GM11168 (cell line): Measurements from ENCODE around the gene ZNF655.
"Not testable (repeated sequence)": the region's sequence is repeated elsewhere in the genome, so short reads cannot be mapped to it uniquely, and the experiment has no call there.

Experiments used
- in situ Hi-C: fragments of 300-500 bp; cut with MboI; formaldehyde crosslinking; loops from one replicate; pipeline ENCODE4 v1.12.0; 2022; ENCODE audit warnings: low sequenced_read_pairs; ENCODE audit not compliant: unreplicated experiment

The ZNF655 gene

GRCh38 chr7:99559175-99559915, 903 bp downstream of the ZNF655 start:
- in situ Hi-C loops: no loop called here

- in situ Hi-C loops: no loop called here
Observed at GRCh38 chr7:99560834-99561736, 2.6 kb downstream of the ZNF655 start.

- in situ Hi-C loops: no loop called here
Observed at GRCh38 chr7:99561737-99562051, 3.3 kb downstream of the ZNF655 start.

GRCh38 chr7:99562114-99562784, 3.8 kb downstream of the ZNF655 start:
- in situ Hi-C loops: no loop called here

GRCh38 chr7:99562832-99563231, 4.4 kb downstream of the ZNF655 start:
- in situ Hi-C loops: no loop called here

GRCh38 chr7:99563650-99564049, 5.2 kb downstream of the ZNF655 start:
- in situ Hi-C loops: no loop called here

- in situ Hi-C loops: not testable (repeated sequence)
Observed at GRCh38 chr7:99568770-99569169, 10.3 kb downstream of the ZNF655 start.

GRCh38 chr7:99571768-99572167, 13.3 kb downstream of the ZNF655 start:
- in situ Hi-C loops: no loop called here

GRCh38 chr7:99573257-99573656, 14.8 kb downstream of the ZNF655 start:
- in situ Hi-C loops: no loop called here

GRCh38 chr7:99576251-99576650, 17.8 kb downstream of the ZNF655 start:
- in situ Hi-C loops: no loop called here

GRCh38 chr7:99579281-99579955, 21.0 kb downstream of the ZNF655 start:
- in situ Hi-C loops: no loop called here

- in situ Hi-C loops: no loop called here
Observed at GRCh38 chr7:99579956-99580777, 21.7 kb downstream of the ZNF655 start.

- in situ Hi-C loops: not testable (repeated sequence)
Observed at GRCh38 chr7:99580778-99581332, 22.4 kb downstream of the ZNF655 start.

- in situ Hi-C loops: no loop called here
Observed at GRCh38 chr7:99588868-99589267, 30.4 kb downstream of the ZNF655 start.

GRCh38 chr7:99594948-99595745, 36.7 kb downstream of the ZNF655 start:
- in situ Hi-C loops: no loop called here

- in situ Hi-C loops: no loop called here
Observed at GRCh38 chr7:99596408-99596955, 38.0 kb downstream of the ZNF655 start.

GRCh38 chr7:99597762-99598501, 39.5 kb downstream of the ZNF655 start, which contains the start of gene TMEM225B:
Gene TMEM225B, plus strand, starts transcription at chr7:99598267. Its CDS starts 6,122 bp downstream, at chr7:99604389.
- in situ Hi-C loops: no loop called here
